HCT116 (cell line): ENCODE results near the gene PIK3R1. TPM values are rescaled to one million over a fixed set of nuclear protein-coding genes. Genes with fewer than 3 reads are reported as not detected.

Experiments
- ATAC-seq: fragments of 200-7000 bp; cut with Tn5 transposase; 2 replicates; pipeline ENCODE4 v1.9.1; 2020; ENCODE audit warnings: mild to moderate bottlenecking, moderate library complexity
- BruUV-seq: library from RNA; stranded (reverse); fragments of 400-500 nt; replicated peaks from 2 replicates; lab custom pipeline; 2021; lab: Mats Ljungman, UMichigan
- CTCF ChIA-PET: fragments of 300-600 bp; sonication (Branson Sonifier 250); formaldehyde crosslinking; loops from one replicate; lab custom pipeline; 2021; ENCODE audit warnings: antibody characterized with exemption; lab: Charles Lee
- POLR2A ChIA-PET: fragments of 300-600, 350-600 bp; sonication (Branson Sonifier 250); formaldehyde crosslinking; loops from one replicate; lab custom pipeline; 2021; ENCODE audit warnings: antibody characterized with exemption; lab: Charles Lee
- RAD21 ChIA-PET, 2 experiments: fragments of 300-600 bp; sonication (Branson Sonifier 250); formaldehyde crosslinking; loops; one replicate each; lab custom pipeline; 2023; ENCODE audit warnings: low total read pairs in 2 of 2; ENCODE audit not compliant: uncharacterized antibody in 2 of 2, unreplicated experiment in 2 of 2, low non-redundant PET in 1 of 2; lab: Charles Lee
- DNase-seq: peaks from one replicate; pipeline ENCODE4 v3.0.0-alpha.2; 2010; ENCODE audit warnings: low read depth, low spot score
- H2AFZ ChIP-seq: fragments of 200-600 bp; shearing (Covaris generic), sonication (generic); 2 replicates; pipeline ENCODE4 v1.6.1; 2017; ENCODE audit warnings: low read depth, mixed run types, mixed read lengths, antibody characterized with exemption, low read length; ENCODE audit not compliant: poor library complexity, severe bottlenecking
- H3K27ac ChIP-seq: 2 replicates; pipeline ENCODE4 v1.5.1; 2012; ENCODE audit warnings: low read depth, low read length
- H3K27me3 ChIP-seq: fragments of 200-600 bp; sonication (generic); 2 replicates; pipeline ENCODE4 v1.6.1; 2016; ENCODE audit warnings: mixed run types, low read length, mixed read lengths; ENCODE audit not compliant: insufficient read depth
- H3K36me3 ChIP-seq, 2 experiments: fragments of 200-500 bp in 1 of 2; fragments of 200-600 bp in 1 of 2; sonication (Bioruptor generic) in 1 of 2; sonication (generic) in 1 of 2; 2 replicates each; pipeline versions ENCODE4 v1.5.1 to v1.6.1; 2014 to 2016; ENCODE audit warnings: low read length in 2 of 2, inconsistent platforms in 1 of 2, mixed read lengths in 1 of 2, mixed run types in 1 of 2; ENCODE audit not compliant: insufficient read depth in 2 of 2, control insufficient read depth in 1 of 2
- H3K4me1 ChIP-seq, 2 experiments: fragments of 200-600 bp in 1 of 2; sonication (generic) in 1 of 2; 2 replicates each; pipeline versions ENCODE4 v1.5.1 to v1.6.1; 2012 to 2017; ENCODE audit warnings: low read length in 2 of 2, inconsistent platforms in 1 of 2, mild to moderate bottlenecking in 1 of 2, mixed read lengths in 1 of 2, mixed run types in 1 of 2, moderate library complexity in 1 of 2; ENCODE audit not compliant: insufficient read depth in 2 of 2, control insufficient read depth in 1 of 2
- H3K4me2 ChIP-seq: fragments of 200-600 bp; sonication (generic); 2 replicates; pipeline ENCODE4 v1.6.1; 2017; ENCODE audit warnings: mixed run types, low read length, mixed read lengths
- H3K4me3 ChIP-seq, 2 experiments: fragments of 200-600 bp in 1 of 2; sonication (generic) in 1 of 2; replicated peaks in 1 of 2; 2 replicates each; pipeline ENCODE4 v1.5.1; 2011 to 2016; ENCODE audit warnings: low read length in 2 of 2, control low read depth in 1 of 2, low read depth in 1 of 2, mild to moderate bottlenecking in 1 of 2, mixed read lengths in 1 of 2, mixed run types in 1 of 2
- H3K79me2 ChIP-seq: fragments of 200-600 bp; sonication (generic); 2 replicates; pipeline ENCODE4 v1.6.1; 2017; ENCODE audit warnings: mild to moderate bottlenecking, mixed run types, low read length, moderate library complexity, mixed read lengths; ENCODE audit not compliant: insufficient read depth
- H3K9ac ChIP-seq: fragments of 200-600 bp; sonication (generic); 2 replicates; pipeline ENCODE4 v1.6.1; 2016; ENCODE audit warnings: low read length, mixed read lengths
- H3K9me2 ChIP-seq: fragments of 200-600 bp; sonication (generic), shearing (Covaris generic); 2 replicates; pipeline ENCODE4 v1.6.1; 2017; ENCODE audit warnings: mixed run types, mild to moderate bottlenecking, moderate library complexity; ENCODE audit not compliant: insufficient read depth
- H3K9me3 ChIP-seq, 2 experiments: fragments of 200-500 bp in 1 of 2; fragments of 200-600 bp in 1 of 2; sonication (Bioruptor generic) in 1 of 2; sonication (generic) in 1 of 2; 2 replicates each; pipeline ENCODE4 v1.6.1; 2014 to 2017; ENCODE audit warnings: low read length in 2 of 2, mixed read lengths in 2 of 2, inconsistent platforms in 1 of 2, low read depth in 1 of 2, mild to moderate bottlenecking in 1 of 2, mixed run types in 1 of 2, moderate library complexity in 1 of 2; ENCODE audit not compliant: control insufficient read depth in 1 of 2, insufficient read depth in 1 of 2
- H4K20me1 ChIP-seq: fragments of 200-600 bp; sonication (generic), shearing (Covaris generic); 2 replicates; pipeline ENCODE4 v1.6.1; 2017; ENCODE audit warnings: mixed run types, mild to moderate bottlenecking, moderate library complexity; ENCODE audit not compliant: insufficient read depth
- CEBPB ChIP-seq: IDR thresholded peaks from 2 replicates; pipeline ENCODE4 v1.6.1; 2012; ENCODE audit warnings: low read depth
- FOSL1 ChIP-seq: IDR thresholded peaks from 2 replicates; pipeline ENCODE4 v1.6.1; 2012; ENCODE audit warnings: low read depth
- MAX ChIP-seq: IDR thresholded peaks from 2 replicates; pipeline ENCODE4 v1.6.1; 2012
- SIN3A ChIP-seq: IDR thresholded peaks from 2 replicates; pipeline ENCODE4 v1.6.1; 2012; ENCODE audit warnings: low read depth
- SRF ChIP-seq: IDR thresholded peaks from 2 replicates; pipeline ENCODE4 v1.6.1; 2012; ENCODE audit warnings: low read depth
- TCF7L2 ChIP-seq: IDR thresholded peaks from 2 replicates; pipeline ENCODE4 v1.7.0; 2011; ENCODE audit warnings: borderline replicate concordance, inconsistent platforms; ENCODE audit not compliant: insufficient read depth, insufficient read length; ENCODE audit errors: extremely low read depth
- YY1 ChIP-seq: IDR thresholded peaks from 2 replicates; pipeline ENCODE4 v1.6.1; 2011; ENCODE audit warnings: low read length, low read depth, moderate library complexity, mild to moderate bottlenecking; ENCODE audit not compliant: insufficient replicate concordance; ENCODE audit errors: extremely low read depth
- ZBTB33 ChIP-seq: IDR thresholded peaks from 2 replicates; pipeline ENCODE4 v1.6.1; 2011; ENCODE audit warnings: mild to moderate bottlenecking, low read length, moderate library complexity; ENCODE audit not compliant: insufficient replicate concordance; ENCODE audit errors: extremely low read depth
- intact Hi-C: fragments of 100-400 bp; cut with micrococcal nuclease; formaldehyde crosslinking; loops from 2 replicates; pipeline ENCODE4 v1.10.0; 2022
- total RNA-seq: library from RNA; stranded (reverse); gene quantifications from one replicate; pipeline ENCODE4 v1.2.1, GENCODE V29; 2021; ENCODE audit not compliant: unreplicated experiment
- TF ChIP-seq, protein P1 (sequence below), 3 experiments: fragments of 200-600 bp in 1 of 3; sonication (generic) in 1 of 3; IDR thresholded peaks in 2 of 3; conservative IDR thresholded peaks in 1 of 3; 2 replicates each; pipeline ENCODE4 v1.5.1; 2012 to 2017; ENCODE audit warnings: low read depth in 2 of 3, low read length in 2 of 3, antibody characterized with exemption in 1 of 3, borderline replicate concordance in 1 of 3, control low read depth in 1 of 3, mild to moderate bottlenecking in 1 of 3, mixed read lengths in 1 of 3, mixed run types in 1 of 3, moderate library complexity in 1 of 3; ENCODE audit not compliant: insufficient read depth in 1 of 3

The PIK3R1 gene
- total RNA-seq, 1 experiment from 2014 or later, result 7.2 TPM

- CTCF ChIA-PET, result no interaction called here
- POLR2A ChIA-PET, result no interaction called here
- Histone ChIP-seq H3K4me3 (no peak overlapping the region), H3K27me3 (no peaks in the 10 kb centered on the region), H3K4me2 (no peak overlapping the region), H3K9ac (no peak overlapping the region), H3K9me3 (no peaks in the 10 kb centered on the region), H3K27ac (no peak overlapping the region), H2AFZ (no peak overlapping the region), H3K36me3 (no peaks in the 10 kb centered on the region), H4K20me1 (no peaks in the 10 kb centered on the region), H3K79me2 (no peaks in the 10 kb centered on the region), H3K9me2 (no peaks in the 10 kb centered on the region), H3K4me1 (peaks cover 27 to 54% of the 10 kb centered on the region in 2 experiments)
- DNase-seq, result no peak
- intact Hi-C loops, result no loop called here
- RAD21 ChIA-PET, result no interaction called here
- TF ChIP-seq ZBTB33 (no peak), SRF (no peak), FOSL1 (no peak), SIN3A (no peak), MAX (no peak), CEBPB (no peak), YY1 (no peak), TCF7L2 (no peak)
- TF ChIP-seq, protein P1, sequence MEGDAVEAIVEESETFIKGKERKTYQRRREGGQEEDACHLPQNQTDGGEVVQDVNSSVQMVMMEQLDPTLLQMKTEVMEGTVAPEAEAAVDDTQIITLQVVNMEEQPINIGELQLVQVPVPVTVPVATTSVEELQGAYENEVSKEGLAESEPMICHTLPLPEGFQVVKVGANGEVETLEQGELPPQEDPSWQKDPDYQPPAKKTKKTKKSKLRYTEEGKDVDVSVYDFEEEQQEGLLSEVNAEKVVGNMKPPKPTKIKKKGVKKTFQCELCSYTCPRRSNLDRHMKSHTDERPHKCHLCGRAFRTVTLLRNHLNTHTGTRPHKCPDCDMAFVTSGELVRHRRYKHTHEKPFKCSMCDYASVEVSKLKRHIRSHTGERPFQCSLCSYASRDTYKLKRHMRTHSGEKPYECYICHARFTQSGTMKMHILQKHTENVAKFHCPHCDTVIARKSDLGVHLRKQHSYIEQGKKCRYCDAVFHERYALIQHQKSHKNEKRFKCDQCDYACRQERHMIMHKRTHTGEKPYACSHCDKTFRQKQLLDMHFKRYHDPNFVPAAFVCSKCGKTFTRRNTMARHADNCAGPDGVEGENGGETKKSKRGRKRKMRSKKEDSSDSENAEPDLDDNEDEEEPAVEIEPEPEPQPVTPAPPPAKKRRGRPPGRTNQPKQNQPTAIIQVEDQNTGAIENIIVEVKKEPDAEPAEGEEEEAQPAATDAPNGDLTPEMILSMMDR (IDR thresholded peaks at IDR 0.05 in 2 of 3, conservative IDR thresholded peaks at IDR 0.05 in 1 of 3; ENCODE audit: borderline replicate concordance in 1 of 3, insufficient read depth in 1 of 3, low read depth in 2 of 3, low read length in 2 of 3), result no peak
- no TSS peak for BruUV-seq
- no peak for ATAC-seq
Observed at GRCh38 chr5:68336200-68336599, 120.6 kb downstream of the PIK3R1 start.
